ENCODE results near the gene LRRC14B. TPM values are rescaled to one million over a fixed set of nuclear protein-coding genes. Genes with fewer than 3 reads are reported as not detected.

LRRC14B gene
- total RNA-seq, 1 experiment from 2014 or later, result not detected

- ChIA-PET POLR2A (ENCODE audit: low non-redundant PET) (no interaction called here), CTCF (no interaction called here)
- no peaks in the 10 kb centered on the region for H3K4me1 ChIP-seq (ENCODE audit: insufficient read depth, low read length, poor library complexity, severe bottlenecking)
- H3K27ac ChIP-seq (ENCODE audit: low read depth, low read length, poor library complexity, severe bottlenecking), result no peak overlapping the region
- no TSS peak for BruUV-seq (replicated peaks)
- H3K4me3 ChIP-seq (ENCODE audit: low read depth, low read length, poor library complexity, severe bottlenecking), result no peak overlapping the region
- no peaks in the 10 kb centered on the region for H3K27me3 ChIP-seq (replicated peaks; ENCODE audit: insufficient read depth, low read depth, low read length, poor library complexity)
- TF ChIP-seq EZH2 (IDR thresholded peaks at IDR 0.05; ENCODE audit: borderline replicate concordance, low read depth, low read length, poor library complexity, severe bottlenecking) (no peak), CTCF (conservative IDR thresholded peaks at IDR 0.05; ENCODE audit: low read depth, low read length) (no peak)
- no peaks in the 10 kb centered on the region for H3K9me3 ChIP-seq (ENCODE audit: low read depth, low read length, poor library complexity, severe bottlenecking)
- no peaks in the 10 kb centered on the region for H3K36me3 ChIP-seq (ENCODE audit: insufficient read depth, low read length, poor library complexity, severe bottlenecking)
- no peak for DNase-seq (ENCODE audit: low spot score)
- intact Hi-C loops (cut with micrococcal nuclease; ENCODE audit: unreplicated experiment), result no loop called here
Measured at GRCh38 chr5:154826-155225, 36.5 kb upstream of the LRRC14B start.

- no peak for DNase-seq (ENCODE audit: low spot score)
- ChIA-PET POLR2A (ENCODE audit: low non-redundant PET) (no interaction called here), CTCF (no interaction called here)
- Histone ChIP-seq H3K9me3 (ENCODE audit: low read depth, low read length, poor library complexity, severe bottlenecking) (no peaks in the 10 kb centered on the region), H3K27me3 (replicated peaks; ENCODE audit: insufficient read depth, low read depth, low read length, poor library complexity) (no peaks in the 10 kb centered on the region), H3K4me3 (ENCODE audit: low read depth, low read length, poor library complexity, severe bottlenecking) (no peak overlapping the region), H3K27ac (ENCODE audit: low read depth, low read length, poor library complexity, severe bottlenecking) (no peak overlapping the region), H3K36me3 (ENCODE audit: insufficient read depth, low read length, poor library complexity, severe bottlenecking) (no peaks in the 10 kb centered on the region), H3K4me1 (ENCODE audit: insufficient read depth, low read length, poor library complexity, severe bottlenecking) (no peaks in the 10 kb centered on the region)
- intact Hi-C loops (cut with micrococcal nuclease; ENCODE audit: unreplicated experiment), result no loop called here
- no TSS peak for BruUV-seq (replicated peaks)
- TF ChIP-seq CTCF (conservative IDR thresholded peaks at IDR 0.05; ENCODE audit: low read depth, low read length) (no peak), EZH2 (IDR thresholded peaks at IDR 0.05; ENCODE audit: borderline replicate concordance, low read depth, low read length, poor library complexity, severe bottlenecking) (no peak)
Measured at GRCh38 chr5:155651-156410, 35.5 kb upstream of the LRRC14B start.

GRCh38 chr5:156411-157072 is 34.8 kb upstream of the LRRC14B start:
- no peak overlapping the region for H3K27ac ChIP-seq (ENCODE audit: low read depth, low read length, poor library complexity, severe bottlenecking)
- ChIA-PET CTCF (no interaction called here), POLR2A (ENCODE audit: low non-redundant PET) (no interaction called here)
- TF ChIP-seq EZH2 (IDR thresholded peaks at IDR 0.05; ENCODE audit: borderline replicate concordance, low read depth, low read length, poor library complexity, severe bottlenecking), result no peak
- TF ChIP-seq CTCF (conservative IDR thresholded peaks at IDR 0.05; ENCODE audit: low read depth, low read length), result no peak
- H3K9me3 ChIP-seq (ENCODE audit: low read depth, low read length, poor library complexity, severe bottlenecking), result no peaks in the 10 kb centered on the region
- H3K4me1 ChIP-seq (ENCODE audit: insufficient read depth, low read length, poor library complexity, severe bottlenecking), result no peaks in the 10 kb centered on the region
- H3K4me3 ChIP-seq (ENCODE audit: low read depth, low read length, poor library complexity, severe bottlenecking), result no peak overlapping the region
- DNase-seq (ENCODE audit: low spot score), result no peak
- BruUV-seq (replicated peaks), result no TSS peak
- H3K36me3 ChIP-seq (ENCODE audit: insufficient read depth, low read length, poor library complexity, severe bottlenecking), result no peaks in the 10 kb centered on the region
- H3K27me3 ChIP-seq (replicated peaks; ENCODE audit: insufficient read depth, low read depth, low read length, poor library complexity), result no peaks in the 10 kb centered on the region
- intact Hi-C loops (cut with micrococcal nuclease; ENCODE audit: unreplicated experiment), result no loop called here

Measured in A673 (cell line).